ENCODE measurements around the gene GAS7.

DNA sequence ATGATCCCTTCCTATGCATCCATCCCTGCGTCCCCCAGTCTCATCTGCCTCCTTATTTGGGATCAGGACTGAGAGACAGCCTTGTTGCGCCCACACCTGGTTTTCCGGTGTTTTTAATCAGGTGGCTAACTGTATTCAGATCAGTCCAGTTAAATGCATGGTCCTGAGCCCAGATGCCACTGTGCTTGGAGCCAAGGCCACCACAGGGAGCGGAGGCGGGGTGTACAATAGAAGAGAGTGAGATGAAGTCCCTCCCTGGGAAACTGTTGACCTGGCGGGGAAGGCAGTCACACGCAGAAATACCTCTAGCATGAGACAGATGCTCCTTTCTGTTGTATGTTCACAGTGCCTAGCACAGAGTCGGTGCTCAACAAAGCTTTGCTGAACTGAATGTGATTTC lies 299.6 kb downstream of the GAS7 start:
- no peak for TF ChIP-seq CTCF (IDR thresholded peaks at IDR 0.05 in 2 of 3, conservative IDR thresholded peaks at IDR 0.05 in 1 of 3; ENCODE audit: borderline replicate concordance in 1 of 3, insufficient read depth in 1 of 3, low read depth in 2 of 3, low read length in 2 of 3)
- no peak for TF ChIP-seq EZH2 (IDR thresholded peaks at IDR 0.05)
- TF ChIP-seq, protein P1, sequence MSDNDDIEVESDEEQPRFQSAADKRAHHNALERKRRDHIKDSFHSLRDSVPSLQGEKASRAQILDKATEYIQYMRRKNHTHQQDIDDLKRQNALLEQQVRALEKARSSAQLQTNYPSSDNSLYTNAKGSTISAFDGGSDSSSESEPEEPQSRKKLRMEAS (IDR thresholded peaks at IDR 0.05), result no peak

All from HCT116 (cell line).